Measurements from ENCODE around the gene ZNF384. TPM values are rescaled to one million over a fixed set of nuclear protein-coding genes. Genes with fewer than 3 reads are reported as not detected.

The ZNF384 gene
- total RNA-seq, 1 donor from 2014 or later: 50.6 TPM

GRCh38 chr12:6618483-6619225, 70.5 kb downstream of the ZNF384 start:
- H3K4me2 ChIP-seq (ENCODE audit: low read length): no peak overlapping the region
- Mint-ChIP-seq H3K36me3 (ENCODE audit: low read depth, unreplicated experiment) (no peaks in the 10 kb centered on the region), H3K27me3 (ENCODE audit: low read depth, unreplicated experiment) (peaks cover 10% of the 10 kb centered on the region), H3K4me3 (ENCODE audit: unreplicated experiment) (no peak overlapping the region), H3K27ac (ENCODE audit: unreplicated experiment) (no peak overlapping the region), H3K9me3 (ENCODE audit: unreplicated experiment) (no peaks in the 10 kb centered on the region), H3K4me1 (ENCODE audit: low read depth, unreplicated experiment) (peaks cover 3% of the 10 kb centered on the region)
- no peak overlapping the region for H3K27ac ChIP-seq (ENCODE audit: low read depth, low read length)
- FAIRE-seq (no peak), DNase-seq (ENCODE audit: low read depth) (no peak)
- no peaks in the 10 kb centered on the region for H3K9me3 ChIP-seq (ENCODE audit: insufficient read depth, low read depth, low read length)
- H3K27me3 ChIP-seq (ENCODE audit: insufficient read depth, low read length): no peaks in the 10 kb centered on the region
- TF ChIP-seq CTCF (IDR thresholded peaks at IDR 0.05; ENCODE audit: insufficient read depth, low read depth, low read length) (no peak), EZH2 (IDR thresholded peaks at IDR 0.05; ENCODE audit: insufficient read depth, low read length) (no peak)
- no peaks in the 10 kb centered on the region for H3K79me2 ChIP-seq (ENCODE audit: insufficient read depth, low read length)
- H3K36me3 ChIP-seq (ENCODE audit: insufficient read depth, low read length): no peaks in the 10 kb centered on the region
- H3K4me3 ChIP-seq (ENCODE audit: insufficient read depth, low read depth, low read length): no peak overlapping the region
- no peaks in the 10 kb centered on the region for H4K20me1 ChIP-seq (ENCODE audit: insufficient read depth, low read length)
- H3K9ac ChIP-seq (ENCODE audit: low read length): no peak overlapping the region
- no peak overlapping the region for H2AFZ ChIP-seq (ENCODE audit: low read depth, low read length)
- peaks cover 8% of the 10 kb centered on the region for H3K4me1 ChIP-seq (ENCODE audit: insufficient read depth, low read length)

Other genes with a start within 250 kb of the ZNF384 start
- not detected in 2 replicates for gene CD27, start 244.4 kb downstream of the ZNF384 start, total RNA-seq
- gene TAPBPL, start 237.3 kb downstream of the ZNF384 start, total RNA-seq: 0.87 and 1.6 TPM in 2 replicates
- gene VAMP1, start 218.7 kb downstream of the ZNF384 start, total RNA-seq: 21.0 and 23.1 TPM in 2 replicates
- 192 and 202 TPM in 2 replicates for gene MRPL51, start 196.1 kb downstream of the ZNF384 start, total RNA-seq
- gene NCAPD2, start 195.3 kb downstream of the ZNF384 start, total RNA-seq: 18.6 and 21.1 TPM in 2 replicates
- 5,151 and 5,167 TPM in 2 replicates for gene GAPDH, start 154.9 kb downstream of the ZNF384 start, total RNA-seq
- 18.8 and 20.8 TPM in 2 replicates for gene IFFO1, start 133.3 kb downstream of the ZNF384 start, total RNA-seq
- gene NOP2, start 121.1 kb downstream of the ZNF384 start, total RNA-seq: 53.1 and 66.8 TPM in 2 replicates
- 319 and 329 TPM in 2 replicates for gene CHD4, start 82.0 kb downstream of the ZNF384 start, total RNA-seq
- gene LPAR5, start 53.4 kb downstream of the ZNF384 start, total RNA-seq: 0.73 and 0.89 TPM in 2 replicates
- gene ACRBP, start 41.9 kb downstream of the ZNF384 start, total RNA-seq: 0.54 and 0.60 TPM in 2 replicates
- 30.9 and 34.8 TPM in 2 replicates for gene ING4, start 26.3 kb downstream of the ZNF384 start, total RNA-seq
- gene PIANP, start 11.4 kb upstream of the ZNF384 start, total RNA-seq: 3.1 and 3.6 TPM in 2 replicates
- gene COPS7A, start 34.7 kb upstream of the ZNF384 start, total RNA-seq: 47.3 and 51.5 TPM in 2 replicates
- 302 and 316 TPM in 2 replicates for gene MLF2, start 63.8 kb upstream of the ZNF384 start, total RNA-seq
- 504 and 510 TPM in 2 replicates for gene PTMS, start 77.0 kb upstream of the ZNF384 start, total RNA-seq
- 2.0 TPM in 2 replicates for gene LAG3, start 83.1 kb upstream of the ZNF384 start, total RNA-seq
- 0.54 and 0.72 TPM in 2 replicates for gene CD4, start 100.2 kb upstream of the ZNF384 start, total RNA-seq
- gene GPR162, start 132.4 kb upstream of the ZNF384 start, total RNA-seq: 6.0 and 6.2 TPM in 2 replicates
- 101 and 123 TPM in 2 replicates for gene P3H3, start 139.0 kb upstream of the ZNF384 start, total RNA-seq
- 14.5 and 16.6 TPM in 2 replicates for gene GNB3, start 151.6 kb upstream of the ZNF384 start, total RNA-seq
- 2.3 and 3.2 TPM in 2 replicates for gene CDCA3, start 161.9 kb upstream of the ZNF384 start, total RNA-seq
- 144 and 146 TPM in 2 replicates for gene USP5, start 162.8 kb upstream of the ZNF384 start, total RNA-seq
- gene TPI1, start 178.2 kb upstream of the ZNF384 start, total RNA-seq: 722 and 791 TPM in 2 replicates
- gene SPSB2, start 183.9 kb upstream of the ZNF384 start, total RNA-seq: 4.9 and 6.2 TPM in 2 replicates
- 5.0 and 5.2 TPM in 2 replicates for gene LRRC23, start 215.4 kb upstream of the ZNF384 start, total RNA-seq
- gene ENO2, start 225.2 kb upstream of the ZNF384 start, total RNA-seq: 46.4 and 47.7 TPM in 2 replicates
- 94.9 and 97.8 TPM in 2 replicates for gene ATN1, start 238.6 kb upstream of the ZNF384 start, total RNA-seq

Data from astrocyte (in vitro differentiated cells and primary cell).